Astrocyte of the cerebellum (primary cell): Measurements from ENCODE around the gene FAM174C.
A peak's percentile ranks its signal among the peaks of the same experiment; 100 is the strongest.

ENCODE experiments used
- DNase-seq: peaks from one replicate; pipeline ENCODE4 v3.0.0-alpha.2; 2011; ENCODE audit warnings: low read depth
- H3K4me3 ChIP-seq: 2 replicates; pipeline ENCODE4 v1.5.1; 2011; ENCODE audit warnings: mild to moderate bottlenecking, low read depth, low read length, moderate library complexity
- CTCF ChIP-seq: IDR thresholded peaks from 2 replicates; pipeline ENCODE4 v1.5.1; 2012; ENCODE audit warnings: low read length, low read depth, moderate library complexity, mild to moderate bottlenecking; ENCODE audit errors: missing control alignments
- in situ Hi-C: cut with HindIII; loops from 2 replicates; pipeline ENCODE4 v1.10.0; 2017; ENCODE audit warnings: low sequenced_read_pairs

FAM174C gene

DNA sequence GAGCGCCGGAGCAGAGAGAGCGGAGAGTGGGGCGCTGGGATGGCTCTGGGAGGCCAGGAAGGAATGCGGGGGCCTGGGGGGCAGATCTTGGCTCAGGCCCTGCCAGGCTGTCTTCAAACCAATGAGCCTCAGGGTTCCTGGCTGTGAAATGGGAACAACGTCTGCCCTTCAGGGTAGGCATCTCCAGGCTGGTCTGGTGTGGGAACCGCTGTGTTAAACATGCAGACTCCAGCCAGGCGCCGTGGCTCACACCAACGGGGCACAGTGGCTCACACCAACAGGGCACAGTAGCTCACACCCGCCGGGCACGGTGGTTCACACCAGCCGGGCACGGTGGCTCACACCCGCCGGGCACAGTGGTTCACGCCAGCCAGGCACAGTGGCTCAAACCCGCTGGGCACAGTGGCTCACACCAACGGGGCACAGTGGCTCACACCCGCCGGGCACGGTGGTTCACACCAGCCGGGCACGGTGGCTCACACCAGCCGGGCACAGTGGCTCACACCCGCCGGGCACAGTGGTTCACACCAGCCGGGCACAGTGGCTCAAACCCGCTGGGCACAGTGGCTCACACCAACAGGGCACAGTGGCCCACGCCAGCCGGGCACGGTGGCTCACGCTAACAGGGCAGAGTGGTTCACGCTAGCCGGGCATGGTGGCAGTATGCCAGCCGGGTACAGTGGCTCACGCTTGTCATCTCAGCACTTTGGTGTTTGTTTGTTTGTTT is 50.4 kb downstream of the FAM174C start:
- in situ Hi-C loops: no loop called here
- no peak for TF ChIP-seq CTCF
- no peak for DNase-seq
- peak overlapping the region; percentile 27 for H3K4me3 ChIP-seq

DNA sequence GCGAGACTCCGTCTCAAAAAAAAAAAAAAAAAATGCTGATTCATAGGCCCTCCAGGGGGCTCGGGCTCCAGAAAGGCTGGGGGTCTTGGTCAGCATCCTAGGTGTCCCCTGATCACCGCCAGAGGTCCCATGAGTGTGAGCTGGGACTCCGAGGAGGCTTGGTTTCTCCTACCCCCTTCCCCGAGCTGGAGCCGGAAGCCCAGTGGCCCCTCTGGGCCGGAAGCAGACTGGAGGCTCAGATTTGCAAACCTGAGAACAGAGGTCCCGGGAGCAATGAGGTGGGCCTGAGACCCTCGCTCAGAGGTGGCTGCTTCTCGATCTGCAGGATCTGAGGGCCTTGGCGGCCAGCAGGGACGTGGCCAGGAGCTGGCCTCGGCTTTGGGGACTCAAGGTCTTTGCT is 51.8 kb downstream of the FAM174C start:
- no peak overlapping the region for H3K4me3 ChIP-seq
- no peak for DNase-seq
- in situ Hi-C loops: no loop called here
- no peak for TF ChIP-seq CTCF
